Mesothelial cell of epicardium (in vitro differentiated cells): ENCODE measurements around the gene MASTL. TPM values are rescaled to one million over a fixed set of nuclear protein-coding genes. Genes with fewer than 3 reads are reported as not detected.
"Not testable (repeated sequence)": the region's sequence is repeated elsewhere in the genome, so short reads cannot be mapped to it uniquely, and the experiment has no call there.

ENCODE experiments used
- DNase-seq, 2 experiments: peaks; one replicate each; pipeline ENCODE4 v3.0.0; 2021; ENCODE audit warnings: low spot score in 2 of 2; ENCODE audit not compliant: unreplicated experiment in 2 of 2
- H3K27ac Mint-ChIP-seq: 2 replicates; pipeline ENCODE4 v1.8.0; 2021; ENCODE audit warnings: mixed read lengths
- H3K27me3 Mint-ChIP-seq: 2 replicates; pipeline ENCODE4 v1.8.0; 2021; ENCODE audit warnings: low read depth, mixed read lengths
- H3K36me3 Mint-ChIP-seq: 2 replicates; pipeline ENCODE4 v1.8.0; 2021; ENCODE audit warnings: mixed read lengths
- H3K4me1 Mint-ChIP-seq: 2 replicates; pipeline ENCODE4 v1.8.0; 2021; ENCODE audit warnings: mixed read lengths
- H3K4me3 Mint-ChIP-seq: 2 replicates; pipeline ENCODE4 v1.8.0; 2021; ENCODE audit warnings: mild to moderate bottlenecking, moderate library complexity, mixed read lengths
- H3K9me3 Mint-ChIP-seq: 2 replicates; pipeline ENCODE4 v1.8.0; 2021; ENCODE audit warnings: mixed read lengths
- total RNA-seq: library from RNA; stranded (reverse); gene quantifications from 3 replicates; pipeline ENCODE4 v1.2.1, GENCODE V29; 2021
- TF ChIP-seq, protein P1 (sequence below): fragments of 200-600 bp; sonication (generic); IDR thresholded peaks from one replicate; pipeline ENCODE4 v1.5.0; 2021; ENCODE audit warnings: antibody characterized with exemption; ENCODE audit not compliant: unreplicated experiment

Gene MASTL
- total RNA-seq, 1 donor from 2014 or later: 11.8 TPM

DNA sequence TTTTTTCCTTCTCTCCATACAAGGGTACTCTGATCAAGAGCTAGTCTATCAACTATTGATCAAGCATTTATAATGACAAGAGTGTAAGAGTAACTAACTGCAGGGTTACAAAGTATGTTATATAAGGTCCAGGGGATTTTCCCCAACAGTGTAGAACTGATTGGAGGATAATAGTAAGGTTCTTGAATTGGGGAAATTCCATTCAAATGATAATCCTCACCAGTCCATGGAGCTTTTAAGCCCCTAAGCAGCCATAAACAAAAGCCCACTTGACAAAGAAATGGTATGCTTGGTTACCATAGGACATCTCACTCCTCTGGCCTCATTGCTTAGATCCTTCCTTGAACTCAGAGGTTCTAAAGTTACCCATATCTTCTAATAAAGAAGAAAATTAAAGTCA is 9.2 kb upstream of the MASTL start:
- H3K4me1 Mint-ChIP-seq: peaks cover 2% of the 10 kb centered on the region
- no peak overlapping the region for H3K27ac Mint-ChIP-seq
- no peak overlapping the region for H3K4me3 Mint-ChIP-seq
- no peak for DNase-seq
- H3K9me3 Mint-ChIP-seq: no peaks in the 10 kb centered on the region
- peaks cover 33% of the 10 kb centered on the region for H3K36me3 Mint-ChIP-seq
- TF ChIP-seq, protein P1, sequence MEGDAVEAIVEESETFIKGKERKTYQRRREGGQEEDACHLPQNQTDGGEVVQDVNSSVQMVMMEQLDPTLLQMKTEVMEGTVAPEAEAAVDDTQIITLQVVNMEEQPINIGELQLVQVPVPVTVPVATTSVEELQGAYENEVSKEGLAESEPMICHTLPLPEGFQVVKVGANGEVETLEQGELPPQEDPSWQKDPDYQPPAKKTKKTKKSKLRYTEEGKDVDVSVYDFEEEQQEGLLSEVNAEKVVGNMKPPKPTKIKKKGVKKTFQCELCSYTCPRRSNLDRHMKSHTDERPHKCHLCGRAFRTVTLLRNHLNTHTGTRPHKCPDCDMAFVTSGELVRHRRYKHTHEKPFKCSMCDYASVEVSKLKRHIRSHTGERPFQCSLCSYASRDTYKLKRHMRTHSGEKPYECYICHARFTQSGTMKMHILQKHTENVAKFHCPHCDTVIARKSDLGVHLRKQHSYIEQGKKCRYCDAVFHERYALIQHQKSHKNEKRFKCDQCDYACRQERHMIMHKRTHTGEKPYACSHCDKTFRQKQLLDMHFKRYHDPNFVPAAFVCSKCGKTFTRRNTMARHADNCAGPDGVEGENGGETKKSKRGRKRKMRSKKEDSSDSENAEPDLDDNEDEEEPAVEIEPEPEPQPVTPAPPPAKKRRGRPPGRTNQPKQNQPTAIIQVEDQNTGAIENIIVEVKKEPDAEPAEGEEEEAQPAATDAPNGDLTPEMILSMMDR: no peak
- no peaks in the 10 kb centered on the region for H3K27me3 Mint-ChIP-seq

DNA sequence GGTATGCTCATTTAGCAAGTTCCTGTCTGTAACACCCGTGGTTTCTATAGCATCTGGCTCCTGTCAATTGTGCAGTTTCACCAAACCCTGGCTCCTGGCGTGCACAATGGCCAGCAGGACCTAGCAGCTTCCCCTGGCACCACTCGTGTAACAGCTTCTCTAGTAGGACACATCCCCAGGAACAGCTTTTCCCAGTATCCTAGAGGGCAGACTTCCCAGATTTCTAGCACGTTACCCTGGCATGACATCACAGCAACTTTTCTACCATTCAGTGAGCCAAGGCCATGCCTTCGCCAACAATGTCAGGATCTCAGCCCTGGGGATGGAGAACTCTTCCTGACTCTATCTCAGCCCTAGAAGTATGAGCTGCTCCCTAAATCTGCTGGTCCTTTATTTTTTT is 7.5 kb upstream of the MASTL start:
- Mint-ChIP-seq H3K27ac (no peak overlapping the region), H3K9me3 (no peaks in the 10 kb centered on the region), H3K4me3 (no peak overlapping the region), H3K27me3 (no peaks in the 10 kb centered on the region), H3K36me3 (peaks cover 28% of the 10 kb centered on the region), H3K4me1 (peaks cover 10% of the 10 kb centered on the region)
- TF ChIP-seq, protein P1: no peak
- DNase-seq: no peak

DNA sequence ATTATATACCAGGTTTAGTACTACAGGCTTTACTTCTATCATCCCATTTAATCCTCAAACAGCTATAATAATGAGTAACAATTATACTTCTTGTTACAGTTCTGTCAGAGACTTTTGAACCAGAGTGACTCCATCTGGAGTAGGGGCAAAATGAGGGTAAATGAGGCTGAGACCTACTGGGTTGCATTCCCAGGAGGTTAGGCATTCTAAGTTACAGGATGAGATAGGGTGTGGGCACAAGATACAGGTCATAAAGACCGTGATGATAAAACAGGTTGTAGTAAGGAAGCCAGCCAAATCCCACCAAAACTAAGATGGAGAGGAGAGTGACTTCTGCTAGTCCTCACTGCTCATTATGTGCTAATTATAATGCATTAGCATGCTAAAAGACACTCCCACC is 4.9 kb upstream of the MASTL start:
- Mint-ChIP-seq H3K36me3 (peaks cover 20% of the 10 kb centered on the region), H3K4me1 (peaks cover 17% of the 10 kb centered on the region), H3K9me3 (no peaks in the 10 kb centered on the region), H3K27me3 (no peaks in the 10 kb centered on the region), H3K4me3 (no peak overlapping the region), H3K27ac (no peak overlapping the region)
- TF ChIP-seq, protein P1: no peak
- no peak for DNase-seq

DNA sequence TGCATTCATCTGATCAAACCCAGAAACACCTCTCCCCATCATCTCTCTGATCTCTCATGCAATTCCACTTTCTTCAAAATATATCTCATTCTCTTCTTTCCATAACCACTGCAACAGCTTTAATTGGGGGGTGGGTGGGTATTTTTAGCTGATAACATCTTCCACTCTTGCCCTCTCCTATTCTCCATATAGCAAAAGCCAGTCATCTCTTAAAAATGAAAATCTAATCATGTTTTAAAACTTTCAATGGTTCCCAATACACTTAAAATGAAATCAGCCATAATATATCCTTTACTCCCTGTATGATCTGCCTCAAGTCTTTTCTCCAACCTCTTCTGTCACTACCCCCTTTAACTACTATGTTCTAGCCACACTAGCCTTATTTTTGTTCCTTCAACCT is 2.5 kb upstream of the MASTL start:
- H3K4me1 Mint-ChIP-seq: peaks cover 25% of the 10 kb centered on the region
- no peaks in the 10 kb centered on the region for H3K9me3 Mint-ChIP-seq
- no peaks in the 10 kb centered on the region for H3K27me3 Mint-ChIP-seq
- no peak for DNase-seq
- peak overlapping the region; percentile 100 for H3K4me3 Mint-ChIP-seq
- H3K36me3 Mint-ChIP-seq: peaks cover 6% of the 10 kb centered on the region
- H3K27ac Mint-ChIP-seq: peak overlapping the region; percentile 100
- TF ChIP-seq, protein P1: no peak

DNA sequence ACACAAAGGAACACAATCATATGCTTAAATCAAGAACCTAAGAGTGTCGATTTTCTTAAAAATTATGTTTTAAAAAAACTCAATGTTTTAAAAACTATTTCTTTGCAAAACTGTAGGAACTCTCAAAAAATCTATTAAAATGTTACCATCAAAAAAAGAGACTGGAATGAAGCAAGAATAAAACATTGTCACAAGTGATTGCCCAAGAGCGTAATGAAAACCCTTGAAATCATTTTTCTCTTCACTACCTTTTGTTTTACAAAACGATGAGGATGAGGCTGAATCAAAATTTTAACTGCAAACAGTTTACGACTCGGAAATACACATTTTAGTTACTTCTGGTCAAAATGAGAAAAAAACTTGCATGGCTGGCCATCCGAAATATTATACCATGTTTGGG is 1.8 kb upstream of the MASTL start:
- H3K4me1 Mint-ChIP-seq: peaks cover 29% of the 10 kb centered on the region
- TF ChIP-seq, protein P1: no peak
- H3K4me3 Mint-ChIP-seq: peak overlapping the region; percentile 100
- H3K36me3 Mint-ChIP-seq: peaks cover 2% of the 10 kb centered on the region
- H3K9me3 Mint-ChIP-seq: no peaks in the 10 kb centered on the region
- H3K27ac Mint-ChIP-seq: peak overlapping the region; percentile 100
- no peak for DNase-seq
- H3K27me3 Mint-ChIP-seq: no peaks in the 10 kb centered on the region

DNA sequence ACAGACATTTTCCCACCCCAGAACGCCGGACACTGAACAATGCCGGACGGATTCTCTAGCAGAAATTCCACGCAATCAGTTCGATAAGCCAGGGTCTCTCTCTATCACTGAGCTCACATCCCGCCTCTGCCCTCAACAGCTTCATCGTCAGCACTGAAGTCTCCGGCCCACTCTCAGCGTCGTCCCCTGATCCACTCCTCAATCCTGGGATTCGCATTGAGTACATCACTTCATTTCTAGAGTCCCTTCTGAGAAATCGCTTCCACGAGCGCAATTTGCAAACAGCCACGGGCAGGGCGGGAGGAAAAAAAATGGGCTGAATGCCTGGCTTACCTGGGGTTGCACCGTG is 1.3 kb upstream of the MASTL start:
- TF ChIP-seq, protein P1: no peak
- Mint-ChIP-seq H3K4me1 (peaks cover 29% of the 10 kb centered on the region), H3K27ac (peak overlapping the region; percentile 100), H3K4me3 (peak overlapping the region; percentile 100), H3K36me3 (peaks cover 2% of the 10 kb centered on the region), H3K9me3 (no peaks in the 10 kb centered on the region), H3K27me3 (no peaks in the 10 kb centered on the region)
- no peak for DNase-seq

DNA sequence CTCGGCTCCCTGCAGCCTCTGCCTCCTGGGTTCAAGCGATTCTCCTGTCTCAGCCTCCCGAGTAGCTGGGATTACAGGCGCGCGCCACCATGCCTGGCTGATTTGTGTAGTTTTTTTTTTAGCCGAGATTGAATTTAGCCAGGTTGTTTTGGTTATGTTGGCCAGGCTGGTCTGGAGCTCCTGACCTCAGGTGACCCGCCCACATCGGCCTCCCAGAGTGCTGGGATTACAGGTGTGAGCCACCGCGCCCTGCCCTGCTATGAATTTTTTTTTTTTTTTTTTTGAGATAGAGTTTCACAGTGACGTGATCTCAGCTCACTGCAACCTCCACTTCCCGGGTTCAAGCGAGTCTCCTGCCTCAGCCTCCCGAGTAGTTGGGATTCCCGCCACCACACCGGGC is 1.4 kb downstream of the MASTL start:
- not testable (repeated sequence) for H3K9me3 Mint-ChIP-seq, H3K36me3 Mint-ChIP-seq, H3K27me3 Mint-ChIP-seq, DNase-seq
- H3K27ac Mint-ChIP-seq: peak overlapping the region; percentile 100
- peak overlapping the region; percentile 100 for H3K4me3 Mint-ChIP-seq
- H3K4me1 Mint-ChIP-seq: peaks cover 27% of the 10 kb centered on the region
